ENCODE results near the gene DNAH14. TPM values are rescaled to one million over a fixed set of nuclear protein-coding genes. Genes with fewer than 3 reads are reported as not detected.

Gene DNAH14
- total RNA-seq, 1 experiment from 2014 or later = 57.3 TPM

DNA sequence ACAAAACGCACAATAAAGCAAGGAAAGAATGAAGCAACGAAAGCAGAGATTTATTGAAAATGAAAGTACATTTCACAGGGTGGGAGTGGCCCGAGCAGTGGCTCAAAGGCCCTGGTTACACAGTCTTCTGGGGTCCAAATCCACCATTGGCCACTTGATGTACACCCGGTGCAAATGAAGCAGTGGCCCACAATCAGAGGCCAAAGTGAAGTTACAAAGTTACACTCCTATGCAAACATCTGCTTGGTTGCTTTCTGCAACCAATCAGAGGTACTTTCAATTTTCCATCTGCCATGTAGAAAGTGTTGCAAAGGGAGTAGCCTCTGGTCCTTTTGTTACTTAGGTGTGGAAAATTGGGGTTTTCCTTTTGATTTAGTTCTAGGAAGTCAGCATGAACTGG, 10.0 kb upstream of the DNAH14 start:
- no peak for DNase-seq
- Histone ChIP-seq H3K4me1 (peaks cover 6% of the 10 kb centered on the region; the same call in 1 of the 2 replicates), H3K27me3 (replicated peaks; ENCODE audit: control insufficient read depth, insufficient read depth, low read length) (no peaks in the 10 kb centered on the region), H3K4me3 (ENCODE audit: low read depth, low read length) (no peak overlapping the region), H3K36me3 (ENCODE audit: control insufficient read depth, insufficient read depth, low read length) (no peaks in the 10 kb centered on the region), H3K9me3 (no peaks in the 10 kb centered on the region)
- Mint-ChIP-seq H3K9me3 (ENCODE audit: unreplicated experiment) (no peaks in the 10 kb centered on the region), H3K4me1 (ENCODE audit: low read depth, unreplicated experiment) (peaks cover 13% of the 10 kb centered on the region), H3K27ac (ENCODE audit: unreplicated experiment) (no peak overlapping the region), H3K27me3 (ENCODE audit: insufficient read depth, unreplicated experiment) (no peaks in the 10 kb centered on the region), H3K4me3 (ENCODE audit: unreplicated experiment) (no peak overlapping the region), H3K36me3 (ENCODE audit: insufficient read depth, unreplicated experiment) (no peaks in the 10 kb centered on the region)
- CTCF ChIA-PET = no interaction called here
- POLR2A ChIA-PET = no interaction called here
- intact Hi-C loops (cut with micrococcal nuclease; ENCODE audit: unreplicated experiment) = no loop called here
- TF ChIP-seq, protein P1, sequence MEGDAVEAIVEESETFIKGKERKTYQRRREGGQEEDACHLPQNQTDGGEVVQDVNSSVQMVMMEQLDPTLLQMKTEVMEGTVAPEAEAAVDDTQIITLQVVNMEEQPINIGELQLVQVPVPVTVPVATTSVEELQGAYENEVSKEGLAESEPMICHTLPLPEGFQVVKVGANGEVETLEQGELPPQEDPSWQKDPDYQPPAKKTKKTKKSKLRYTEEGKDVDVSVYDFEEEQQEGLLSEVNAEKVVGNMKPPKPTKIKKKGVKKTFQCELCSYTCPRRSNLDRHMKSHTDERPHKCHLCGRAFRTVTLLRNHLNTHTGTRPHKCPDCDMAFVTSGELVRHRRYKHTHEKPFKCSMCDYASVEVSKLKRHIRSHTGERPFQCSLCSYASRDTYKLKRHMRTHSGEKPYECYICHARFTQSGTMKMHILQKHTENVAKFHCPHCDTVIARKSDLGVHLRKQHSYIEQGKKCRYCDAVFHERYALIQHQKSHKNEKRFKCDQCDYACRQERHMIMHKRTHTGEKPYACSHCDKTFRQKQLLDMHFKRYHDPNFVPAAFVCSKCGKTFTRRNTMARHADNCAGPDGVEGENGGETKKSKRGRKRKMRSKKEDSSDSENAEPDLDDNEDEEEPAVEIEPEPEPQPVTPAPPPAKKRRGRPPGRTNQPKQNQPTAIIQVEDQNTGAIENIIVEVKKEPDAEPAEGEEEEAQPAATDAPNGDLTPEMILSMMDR (IDR thresholded peaks at IDR 0.05; ENCODE audit: insufficient read depth in 1 of 2, low read depth in 1 of 2, low read length in 1 of 2, severe bottlenecking in 1 of 2, unreplicated experiment in 1 of 2) = no peak
- no TSS peak for BruUV-seq (replicated peaks)

- Histone ChIP-seq H3K4me3 (ENCODE audit: low read depth, low read length) (no peak overlapping the region), H3K27me3 (replicated peaks; ENCODE audit: control insufficient read depth, insufficient read depth, low read length) (no peaks in the 10 kb centered on the region), H3K9me3 (no peaks in the 10 kb centered on the region), H3K36me3 (ENCODE audit: control insufficient read depth, insufficient read depth, low read length) (no peaks in the 10 kb centered on the region), H3K4me1 (peaks cover 6% of the 10 kb centered on the region; the same call in 1 of the 2 replicates)
- H3K4me3 Mint-ChIP-seq (ENCODE audit: unreplicated experiment) = no peak overlapping the region
- H3K9me3 Mint-ChIP-seq (ENCODE audit: unreplicated experiment) = no peaks in the 10 kb centered on the region
- intact Hi-C loops (cut with micrococcal nuclease; ENCODE audit: unreplicated experiment) = no loop called here
- TF ChIP-seq, protein P1 (IDR thresholded peaks at IDR 0.05; ENCODE audit: insufficient read depth in 1 of 2, low read depth in 1 of 2, low read length in 1 of 2, severe bottlenecking in 1 of 2, unreplicated experiment in 1 of 2) = no peak
- DNase-seq = no peak
- ChIA-PET CTCF (no interaction called here), POLR2A (no interaction called here)
- no peak overlapping the region for H3K27ac Mint-ChIP-seq (ENCODE audit: unreplicated experiment)
- peaks cover 13% of the 10 kb centered on the region for H3K4me1 Mint-ChIP-seq (ENCODE audit: low read depth, unreplicated experiment)
- no peaks in the 10 kb centered on the region for H3K27me3 Mint-ChIP-seq (ENCODE audit: insufficient read depth, unreplicated experiment)
- no TSS peak for BruUV-seq (replicated peaks)
- H3K36me3 Mint-ChIP-seq (ENCODE audit: insufficient read depth, unreplicated experiment) = no peaks in the 10 kb centered on the region
These were observed 8.5 kb upstream of the DNAH14 start for GRCh38 chr1:224920930-224921329.

- peaks cover 13% of the 10 kb centered on the region for H3K4me1 Mint-ChIP-seq (ENCODE audit: low read depth, unreplicated experiment)
- H3K36me3 ChIP-seq (ENCODE audit: control insufficient read depth, insufficient read depth, low read length) = no peaks in the 10 kb centered on the region
- TF ChIP-seq, protein P1 (IDR thresholded peaks at IDR 0.05; ENCODE audit: insufficient read depth in 1 of 2, low read depth in 1 of 2, low read length in 1 of 2, severe bottlenecking in 1 of 2, unreplicated experiment in 1 of 2) = no peak
- no peak overlapping the region for H3K4me3 ChIP-seq (ENCODE audit: low read depth, low read length)
- no peaks in the 10 kb centered on the region for H3K27me3 ChIP-seq (replicated peaks; ENCODE audit: control insufficient read depth, insufficient read depth, low read length)
- H3K9me3 ChIP-seq = no peaks in the 10 kb centered on the region
- no peak overlapping the region for H3K27ac Mint-ChIP-seq (ENCODE audit: unreplicated experiment)
- H3K27me3 Mint-ChIP-seq (ENCODE audit: insufficient read depth, unreplicated experiment) = no peaks in the 10 kb centered on the region
- H3K4me1 ChIP-seq = peaks cover 6% of the 10 kb centered on the region; the same call in 1 of the 2 replicates
- ChIA-PET POLR2A (no interaction called here), CTCF (interaction anchor here (0.8 kb wide), 1 partner anchor 407 kb away, joined by 3 read pairs; no protein-coding TSS in a partner anchor)
- H3K9me3 Mint-ChIP-seq (ENCODE audit: unreplicated experiment) = no peaks in the 10 kb centered on the region
- H3K4me3 Mint-ChIP-seq (ENCODE audit: unreplicated experiment) = no peak overlapping the region
- BruUV-seq (replicated peaks) = no TSS peak
- DNase-seq = no peak
- no peaks in the 10 kb centered on the region for H3K36me3 Mint-ChIP-seq (ENCODE audit: insufficient read depth, unreplicated experiment)
- intact Hi-C loops (cut with micrococcal nuclease; ENCODE audit: unreplicated experiment) = no loop called here
These were observed 8.1 kb upstream of the DNAH14 start for GRCh38 chr1:224921354-224921753.

Data from Caco-2 (cell line).